PC-9 (cell line): ENCODE results near the gene MRPL28.

Experiments used
- EZH2 ChIP-seq: fragments of 200-600 bp; sonication (generic); IDR thresholded peaks from 2 replicates; pipeline ENCODE4 v1.8.0; 2017; ENCODE audit warnings: antibody characterized with exemption, low read depth
- TF ChIP-seq, protein P1 (sequence below): fragments of 200-600 bp; sonication (generic); conservative IDR thresholded peaks from 2 replicates; pipeline ENCODE4 v1.6.1; 2017; ENCODE audit warnings: mixed run types, antibody characterized with exemption, mild to moderate bottlenecking, moderate library complexity

DNA sequence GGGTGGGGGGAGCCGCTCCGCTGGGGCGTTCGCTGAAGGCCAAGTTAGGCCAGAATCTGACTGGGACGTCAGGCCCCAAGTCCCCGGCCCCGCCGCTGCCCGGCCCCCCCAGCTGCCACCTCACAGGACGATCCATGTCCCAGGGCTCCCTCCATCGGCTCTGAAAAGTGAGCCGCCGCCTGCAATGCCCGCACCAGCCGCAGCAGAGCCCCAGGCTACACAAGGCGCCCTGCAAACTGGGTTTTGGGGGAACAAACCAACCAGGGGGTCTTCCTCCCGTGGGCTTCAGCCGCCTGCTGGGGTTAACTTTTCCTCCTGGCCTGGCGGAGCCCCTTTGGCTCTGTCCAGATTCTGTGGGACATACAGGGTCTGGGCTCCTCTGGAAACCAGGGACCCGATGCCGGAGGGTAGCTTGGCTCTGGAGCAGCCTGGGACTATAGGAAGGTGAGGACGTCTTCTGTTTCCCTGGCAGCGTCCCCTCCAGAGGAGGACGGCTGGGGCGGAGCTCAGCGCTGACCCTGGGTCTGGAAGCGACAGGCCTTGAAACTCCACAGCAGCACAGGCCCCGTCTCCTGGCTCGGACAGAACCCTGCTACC lies 27.5 kb upstream of the MRPL28 start:
- TF ChIP-seq, protein P1, sequence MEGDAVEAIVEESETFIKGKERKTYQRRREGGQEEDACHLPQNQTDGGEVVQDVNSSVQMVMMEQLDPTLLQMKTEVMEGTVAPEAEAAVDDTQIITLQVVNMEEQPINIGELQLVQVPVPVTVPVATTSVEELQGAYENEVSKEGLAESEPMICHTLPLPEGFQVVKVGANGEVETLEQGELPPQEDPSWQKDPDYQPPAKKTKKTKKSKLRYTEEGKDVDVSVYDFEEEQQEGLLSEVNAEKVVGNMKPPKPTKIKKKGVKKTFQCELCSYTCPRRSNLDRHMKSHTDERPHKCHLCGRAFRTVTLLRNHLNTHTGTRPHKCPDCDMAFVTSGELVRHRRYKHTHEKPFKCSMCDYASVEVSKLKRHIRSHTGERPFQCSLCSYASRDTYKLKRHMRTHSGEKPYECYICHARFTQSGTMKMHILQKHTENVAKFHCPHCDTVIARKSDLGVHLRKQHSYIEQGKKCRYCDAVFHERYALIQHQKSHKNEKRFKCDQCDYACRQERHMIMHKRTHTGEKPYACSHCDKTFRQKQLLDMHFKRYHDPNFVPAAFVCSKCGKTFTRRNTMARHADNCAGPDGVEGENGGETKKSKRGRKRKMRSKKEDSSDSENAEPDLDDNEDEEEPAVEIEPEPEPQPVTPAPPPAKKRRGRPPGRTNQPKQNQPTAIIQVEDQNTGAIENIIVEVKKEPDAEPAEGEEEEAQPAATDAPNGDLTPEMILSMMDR, result no peak
- no peak for TF ChIP-seq EZH2
